GM12878 (cell line): Measurements from ENCODE around the gene COL26A1. TPM values are rescaled to one million over a fixed set of nuclear protein-coding genes. Genes with fewer than 3 reads are reported as not detected.

Experiments used
- ATAC-seq: fragments of 200-7000 bp; cut with Tn5 transposase; 3 replicates; pipeline ENCODE4 v1.9.1; 2020; ENCODE audit warnings: mild to moderate bottlenecking, moderate library complexity
- BruUV-seq: library from RNA; stranded (reverse); fragments of 400-500 nt; replicated peaks from 2 replicates; lab custom pipeline; 2021; lab: Mats Ljungman, UMichigan
- CTCF ChIA-PET: fragments of 300-600 bp; sonication (Branson Sonifier 250); formaldehyde crosslinking; extraction: SDS; loops from one replicate; lab custom pipeline; 2021; ENCODE audit warnings: inconsistent platforms; lab: Yijun Ruan, JAX
- POLR2A ChIA-PET: fragments of 350-600 bp; formaldehyde crosslinking; extraction: SDS; loops from one replicate; lab custom pipeline; 2021; ENCODE audit warnings: inconsistent platforms; lab: Charles Lee
- RAD21 ChIA-PET: fragments of 300-600 bp; sonication (Branson Sonifier 250); formaldehyde crosslinking; loops from one replicate; lab custom pipeline; 2023; ENCODE audit warnings: antibody characterized with exemption; ENCODE audit not compliant: unreplicated experiment; lab: Charles Lee
- SMC1A ChIA-PET: fragments of 300-600 bp; sonication (Branson Sonifier 250); formaldehyde crosslinking; loops from one replicate; lab custom pipeline; 2023; ENCODE audit not compliant: unreplicated experiment, uncharacterized antibody; lab: Charles Lee
- DNase-seq: peaks from one replicate; pipeline ENCODE4 v3.0.0-alpha.2; 2011; ENCODE audit warnings: low read depth, low spot score
- FAIRE-seq: peaks from 3 replicates; lab custom pipeline; 2011; peaks lifted over from hg19 to GRCh38; lab: Jason Lieb, UNC
- H2AFZ ChIP-seq: 2 replicates; pipeline ENCODE4 v1.6.0; 2011; ENCODE audit warnings: low read depth, low read length, control low read depth; ENCODE audit not compliant: control insufficient read depth
- H3K27ac ChIP-seq: 2 replicates; pipeline ENCODE4 v1.5.1; 2011; ENCODE audit warnings: control low read depth; ENCODE audit not compliant: control insufficient read depth, insufficient read depth
- H3K27me3 ChIP-seq, 2 experiments: replicated peaks in 1 of 2; 2 replicates each; pipeline versions ENCODE4 v1.6.0 to v1.6.1; 2011; ENCODE audit warnings: low read length in 1 of 2; ENCODE audit not compliant: control insufficient read depth in 2 of 2, insufficient read depth in 2 of 2
- H3K36me3 ChIP-seq, 2 experiments: 2 replicates each; pipeline ENCODE4 v1.5.1; 2011; ENCODE audit warnings: low read length in 1 of 2; ENCODE audit not compliant: control insufficient read depth in 2 of 2, insufficient read depth in 2 of 2
- H3K4me1 ChIP-seq: 2 replicates; pipeline ENCODE4 v1.6.1; 2011; ENCODE audit warnings: mild to moderate bottlenecking, low read length, moderate library complexity, mixed read lengths; ENCODE audit not compliant: control insufficient read depth, insufficient read depth
- H3K4me2 ChIP-seq: 2 replicates; pipeline ENCODE4 v1.6.0; 2011; ENCODE audit warnings: control low read depth; ENCODE audit not compliant: control insufficient read depth, insufficient read depth
- H3K4me3 ChIP-seq: fragments of 200-600 bp; sonication (generic); 2 replicates; pipeline ENCODE4 v1.5.1; 2016
- H3K79me2 ChIP-seq: 2 replicates; pipeline ENCODE4 v1.6.0; 2011; ENCODE audit warnings: low read length; ENCODE audit not compliant: control insufficient read depth, insufficient read depth
- H3K9ac ChIP-seq: 2 replicates; pipeline ENCODE4 v1.8.0; 2011; ENCODE audit warnings: low read length, control low read depth, mixed read lengths; ENCODE audit not compliant: control insufficient read depth, insufficient read depth
- H3K9me3 ChIP-seq: replicated peaks from 3 replicates; pipeline ENCODE4 v1.5.1; 2011; ENCODE audit warnings: mild to moderate bottlenecking, low read length; ENCODE audit not compliant: control insufficient read depth, insufficient read depth
- H4K20me1 ChIP-seq: 2 replicates; pipeline ENCODE4 v1.6.0; 2011; ENCODE audit not compliant: control insufficient read depth, insufficient read depth
- BRCA1 ChIP-seq: IDR thresholded peaks from 2 replicates; pipeline ENCODE4 v1.6.1; 2011; ENCODE audit warnings: low read depth, low read length, improper control_type of control experiment
- FOXM1 ChIP-seq: IDR thresholded peaks from 2 replicates; pipeline ENCODE4 v1.6.1; 2012; ENCODE audit warnings: low read depth, mild to moderate bottlenecking, inconsistent platforms, low read length, moderate library complexity
- IRF4 ChIP-seq: IDR thresholded peaks from 2 replicates; pipeline ENCODE4 v1.6.1; 2011; ENCODE audit warnings: low read depth, low read length
- MYC ChIP-seq: IDR thresholded peaks from 2 replicates; pipeline ENCODE4 v1.6.1; 2011; ENCODE audit warnings: mild to moderate bottlenecking, low read length, moderate library complexity, inconsistent platforms; ENCODE audit not compliant: insufficient read depth, insufficient replicate concordance, insufficient read length, severe bottlenecking
- NFIC ChIP-seq: IDR thresholded peaks from 2 replicates; pipeline ENCODE4 v1.6.1; 2012; ENCODE audit warnings: low read depth, mild to moderate bottlenecking, inconsistent platforms, low read length, moderate library complexity
- PAX8 ChIP-seq: fragments of 450-650 bp; IDR thresholded peaks from 2 replicates; pipeline ENCODE4 v1.6.1; 2017; ENCODE audit warnings: mild to moderate bottlenecking, moderate library complexity
- RAD51 ChIP-seq: fragments of 450-650 bp; IDR thresholded peaks from 2 replicates; pipeline ENCODE4 v1.6.1; 2016; ENCODE audit warnings: moderate library complexity, mild to moderate bottlenecking, inconsistent platforms
- RBBP5 ChIP-seq: fragments of 200-600 bp; sonication (generic); conservative IDR thresholded peaks from 2 replicates; pipeline ENCODE4 v1.6.1; 2016
- SMARCA5 ChIP-seq: fragments of 450-650 bp; IDR thresholded peaks from 2 replicates; pipeline ENCODE4 v1.6.1; 2017; ENCODE audit warnings: mild to moderate bottlenecking
- SUPT20H ChIP-seq: IDR thresholded peaks from 2 replicates; pipeline ENCODE4 v1.6.1; 2011; ENCODE audit warnings: low read depth, mild to moderate bottlenecking, low read length, moderate library complexity, borderline replicate concordance; ENCODE audit not compliant: control insufficient read depth
- TBL1XR1 ChIP-seq: IDR thresholded peaks from 2 replicates; pipeline ENCODE4 v1.6.1; 2012; ENCODE audit warnings: low read depth, low read length, improper control_type of control experiment
- ZBTB4 ChIP-seq: fragments of 450-650 bp; formaldehyde crosslinking; IDR thresholded peaks from 2 replicates; pipeline ENCODE4 v1.4.0; 2022; ENCODE audit warnings: mild to moderate bottlenecking, moderate library complexity
- WGBS: methylation state at CpG from one replicate; pipeline ENCODE4 v1.1.6; 2016; ENCODE audit warnings: low lambda C conversion rate; ENCODE audit not compliant: insufficient replicate concordance, insufficient coverage; ENCODE audit errors: missing lambda C conversion rate; 5-methylcytosine and 5-hydroxymethylcytosine counted together
- in situ Hi-C: fragments of 300-500 bp; cut with MboI; formaldehyde crosslinking; loops from 9 replicates; pipeline ENCODE4 v1.14.3; 2018; ENCODE audit warnings: mixed read lengths
- intact Hi-C: fragments of 100-400 bp; cut with micrococcal nuclease; formaldehyde crosslinking; loops from one replicate; pipeline ENCODE4 v1.14.2; 2022; ENCODE audit not compliant: unreplicated experiment
- polyA plus RNA-seq, 11 experiments: library from polyadenylated mRNA; depleted of rRNA in 4 of 11; unstranded in 6 of 11; stranded (reverse) in 5 of 11; fragments of >200 nt; fragmentation: Nextera tagmentation in 4 of 11; fragmentation: Illumina TruSeq in 1 of 11; extraction: Ambion mirVana in 4 of 11; extraction: Trizol in 1 of 11; gene quantifications; 1 replicate in 1 of 11; 2 replicates in 10 of 11; pipeline versions ENCODE4 v1.2.1 to v1.2.3, GENCODE V29; 2011 to 2016; ENCODE audit warnings: inconsistent platforms in 2 of 11, missing spikeins in 2 of 11, low read depth in 1 of 11
- total RNA-seq, 4 experiments: library from RNA; depleted of rRNA in 3 of 4; stranded (reverse); fragments of >200 nt in 3 of 4; fragmentation: Illumina TruSeq in 1 of 4; extraction: Trizol in 1 of 4; gene quantifications; 2 replicates each; pipeline versions ENCODE4 v1.2.1 to v1.2.3, GENCODE V29; 2013 to 2021
- TF ChIP-seq, protein P1 (sequence below): fragments of 450-650 bp; IDR thresholded peaks from 2 replicates; pipeline ENCODE4 v1.6.1; 2016; ENCODE audit warnings: mild to moderate bottlenecking
- TF ChIP-seq, protein P2 (sequence below): fragments of 450-650 bp; IDR thresholded peaks from 2 replicates; pipeline ENCODE4 v1.6.1; 2014; ENCODE audit warnings: mild to moderate bottlenecking
- TF ChIP-seq, protein P3 (sequence below): IDR thresholded peaks from 2 replicates; pipeline ENCODE4 v1.6.1; 2012; ENCODE audit warnings: low read depth, low read length, improper control_type of control experiment

Gene COL26A1
- total and polyA plus RNA-seq, 10 of the 15 experiments (the other 5 are each of a cell fraction or from before 2014, with no cell fraction given) = 0.08 TPM; not detected in 9

DNA sequence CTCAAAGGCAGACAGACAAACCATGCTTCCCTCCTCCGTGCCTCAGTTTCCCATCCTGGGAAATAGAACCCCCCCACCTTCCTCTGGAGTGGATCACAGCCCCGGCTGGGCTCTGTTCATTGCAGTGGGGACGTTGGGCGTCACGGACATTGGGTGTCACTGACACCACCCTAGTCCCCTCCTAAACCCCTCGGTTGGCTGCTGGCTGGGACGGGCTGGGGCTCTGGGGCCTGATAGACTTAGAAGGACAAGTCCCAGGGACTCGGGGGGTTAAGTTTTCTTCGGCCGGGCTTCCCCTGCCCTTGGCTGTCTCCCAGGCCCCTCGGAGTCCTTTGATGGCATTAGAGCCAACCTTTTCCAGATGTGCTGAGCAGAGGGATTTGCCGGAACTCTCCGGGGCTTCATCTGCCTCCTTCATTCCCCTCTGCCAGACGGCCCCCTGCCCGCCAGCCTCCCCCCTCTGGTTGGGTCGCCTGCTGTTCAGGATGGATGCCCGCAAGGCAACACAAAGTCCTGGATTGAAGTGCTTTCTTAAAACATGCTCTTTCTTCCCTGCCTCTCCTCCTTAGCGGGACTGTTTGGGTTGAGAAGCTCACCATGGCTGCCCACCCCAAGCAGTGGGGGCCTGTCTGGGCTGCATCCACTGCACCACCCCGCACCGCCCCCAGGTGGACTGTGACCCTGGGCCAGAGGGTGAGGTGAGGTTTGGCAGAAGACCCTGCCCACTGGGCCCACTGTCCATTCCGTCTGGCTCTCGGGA is 73.0 kb downstream of the COL26A1 start:
- no peaks in the 10 kb centered on the region for H3K4me1 ChIP-seq
- H3K27me3 ChIP-seq = no peaks in the 10 kb centered on the region
- H2AFZ ChIP-seq = no peak overlapping the region
- no peaks in the 10 kb centered on the region for H3K9me3 ChIP-seq
- TF ChIP-seq TBL1XR1 (no peak), FOXM1 (no peak), IRF4 (no peak), PAX8 (no peak), MYC (no peak), BRCA1 (no peak), RBBP5 (no peak), RAD51 (no peak), SUPT20H (no peak), ZBTB4 (CRISPR knock-in tag) (no peak), NFIC (no peak), SMARCA5 (no peak)
- TF ChIP-seq, protein P1, sequence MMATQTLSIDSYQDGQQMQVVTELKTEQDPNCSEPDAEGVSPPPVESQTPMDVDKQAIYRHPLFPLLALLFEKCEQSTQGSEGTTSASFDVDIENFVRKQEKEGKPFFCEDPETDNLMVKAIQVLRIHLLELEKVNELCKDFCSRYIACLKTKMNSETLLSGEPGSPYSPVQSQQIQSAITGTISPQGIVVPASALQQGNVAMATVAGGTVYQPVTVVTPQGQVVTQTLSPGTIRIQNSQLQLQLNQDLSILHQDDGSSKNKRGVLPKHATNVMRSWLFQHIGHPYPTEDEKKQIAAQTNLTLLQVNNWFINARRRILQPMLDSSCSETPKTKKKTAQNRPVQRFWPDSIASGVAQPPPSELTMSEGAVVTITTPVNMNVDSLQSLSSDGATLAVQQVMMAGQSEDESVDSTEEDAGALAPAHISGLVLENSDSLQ = no peak
- TF ChIP-seq, protein P2, sequence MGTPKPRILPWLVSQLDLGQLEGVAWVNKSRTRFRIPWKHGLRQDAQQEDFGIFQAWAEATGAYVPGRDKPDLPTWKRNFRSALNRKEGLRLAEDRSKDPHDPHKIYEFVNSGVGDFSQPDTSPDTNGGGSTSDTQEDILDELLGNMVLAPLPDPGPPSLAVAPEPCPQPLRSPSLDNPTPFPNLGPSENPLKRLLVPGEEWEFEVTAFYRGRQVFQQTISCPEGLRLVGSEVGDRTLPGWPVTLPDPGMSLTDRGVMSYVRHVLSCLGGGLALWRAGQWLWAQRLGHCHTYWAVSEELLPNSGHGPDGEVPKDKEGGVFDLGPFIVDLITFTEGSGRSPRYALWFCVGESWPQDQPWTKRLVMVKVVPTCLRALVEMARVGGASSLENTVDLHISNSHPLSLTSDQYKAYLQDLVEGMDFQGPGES = no peak
- TF ChIP-seq, protein P3, sequence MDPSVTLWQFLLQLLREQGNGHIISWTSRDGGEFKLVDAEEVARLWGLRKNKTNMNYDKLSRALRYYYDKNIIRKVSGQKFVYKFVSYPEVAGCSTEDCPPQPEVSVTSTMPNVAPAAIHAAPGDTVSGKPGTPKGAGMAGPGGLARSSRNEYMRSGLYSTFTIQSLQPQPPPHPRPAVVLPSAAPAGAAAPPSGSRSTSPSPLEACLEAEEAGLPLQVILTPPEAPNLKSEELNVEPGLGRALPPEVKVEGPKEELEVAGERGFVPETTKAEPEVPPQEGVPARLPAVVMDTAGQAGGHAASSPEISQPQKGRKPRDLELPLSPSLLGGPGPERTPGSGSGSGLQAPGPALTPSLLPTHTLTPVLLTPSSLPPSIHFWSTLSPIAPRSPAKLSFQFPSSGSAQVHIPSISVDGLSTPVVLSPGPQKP = no peak
- ChIA-PET CTCF (no interaction called here), POLR2A (no interaction called here), SMC1A (no interaction called here), RAD21 (no interaction called here)
- no peak overlapping the region for H3K4me2 ChIP-seq
- no TSS peak for BruUV-seq
- H3K36me3 ChIP-seq = no peaks in the 10 kb centered on the region
- no peak overlapping the region for H3K4me3 ChIP-seq
- FAIRE-seq (no peak), ATAC-seq (no peak), DNase-seq (no peak)
- H3K79me2 ChIP-seq = no peaks in the 10 kb centered on the region
- no peak overlapping the region for H3K27ac ChIP-seq
- in situ Hi-C loops (no loop called here), intact Hi-C loops (no loop called here)
- H3K9ac ChIP-seq = no peak overlapping the region
- WGBS = 46% methylated on average over 22 of the region's 22 CpGs
- no peaks in the 10 kb centered on the region for H4K20me1 ChIP-seq
